Suppressor macrophage treated with lipopolysaccharide for 4 hours (primary cell): ENCODE measurements around the gene RAB3IP.
A peak's percentile ranks its signal among the peaks of the same experiment; 100 is the strongest.

ENCODE experiments used
- DNase-seq: peaks from one replicate; pipeline ENCODE4 v3.0.0-alpha.2; 2020

Gene RAB3IP, protein sequence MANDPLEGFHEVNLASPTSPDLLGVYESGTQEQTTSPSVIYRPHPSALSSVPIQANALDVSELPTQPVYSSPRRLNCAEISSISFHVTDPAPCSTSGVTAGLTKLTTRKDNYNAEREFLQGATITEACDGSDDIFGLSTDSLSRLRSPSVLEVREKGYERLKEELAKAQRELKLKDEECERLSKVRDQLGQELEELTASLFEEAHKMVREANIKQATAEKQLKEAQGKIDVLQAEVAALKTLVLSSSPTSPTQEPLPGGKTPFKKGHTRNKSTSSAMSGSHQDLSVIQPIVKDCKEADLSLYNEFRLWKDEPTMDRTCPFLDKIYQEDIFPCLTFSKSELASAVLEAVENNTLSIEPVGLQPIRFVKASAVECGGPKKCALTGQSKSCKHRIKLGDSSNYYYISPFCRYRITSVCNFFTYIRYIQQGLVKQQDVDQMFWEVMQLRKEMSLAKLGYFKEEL

DNA sequence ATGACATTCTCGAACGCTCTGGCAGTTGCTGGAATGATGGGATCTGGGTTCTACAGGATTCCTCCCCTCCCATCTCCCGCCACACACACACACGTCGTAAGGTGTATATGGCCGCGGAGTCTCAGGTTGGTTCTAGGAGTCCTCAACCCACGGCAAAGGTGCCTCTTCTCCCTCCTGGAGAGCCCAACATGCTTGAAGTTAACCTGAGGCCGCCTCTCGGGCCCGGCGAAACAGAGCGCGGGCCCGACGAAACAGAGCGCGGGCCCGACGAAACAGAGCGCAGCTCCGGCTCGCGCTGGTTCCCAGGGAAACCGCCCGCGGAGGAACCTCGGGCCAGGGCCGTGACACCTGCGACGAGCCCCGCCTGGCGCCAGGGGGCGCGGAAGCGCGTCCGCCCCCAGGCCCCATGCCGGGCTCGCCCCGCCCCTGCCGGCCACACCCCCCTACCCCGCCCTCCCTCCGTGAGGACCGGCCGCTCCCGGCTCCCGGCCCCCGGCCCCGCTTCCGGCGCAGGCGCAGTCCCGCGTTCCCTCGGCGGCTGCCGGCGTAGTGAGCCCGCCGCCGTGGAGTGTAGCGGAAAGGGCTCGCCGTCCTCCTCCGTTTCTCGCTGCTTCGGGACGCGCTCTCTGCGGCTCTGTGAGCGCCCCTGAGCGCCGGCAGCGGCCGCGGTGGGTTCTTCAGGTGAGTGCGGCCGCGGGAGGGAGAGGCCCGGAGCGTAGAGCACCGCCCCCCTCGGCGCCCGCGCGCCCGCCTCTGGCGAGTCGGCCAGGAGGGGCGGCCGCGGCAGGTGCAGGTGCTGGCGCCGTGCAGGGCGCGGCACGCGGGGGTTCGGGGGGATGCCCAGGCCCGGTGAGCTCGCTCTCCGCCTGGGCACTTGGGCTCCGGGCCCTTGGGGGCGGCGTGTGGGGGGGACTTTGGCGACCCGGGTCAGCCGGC, at the start of gene RAB3IP:
Gene RAB3IP (plus strand): TSS at position 510 of the 936 bp plus-strand sequence. CDS start 16,549 bp downstream, outside the sequence.
- peak; percentile 94 for DNase-seq

DNA sequence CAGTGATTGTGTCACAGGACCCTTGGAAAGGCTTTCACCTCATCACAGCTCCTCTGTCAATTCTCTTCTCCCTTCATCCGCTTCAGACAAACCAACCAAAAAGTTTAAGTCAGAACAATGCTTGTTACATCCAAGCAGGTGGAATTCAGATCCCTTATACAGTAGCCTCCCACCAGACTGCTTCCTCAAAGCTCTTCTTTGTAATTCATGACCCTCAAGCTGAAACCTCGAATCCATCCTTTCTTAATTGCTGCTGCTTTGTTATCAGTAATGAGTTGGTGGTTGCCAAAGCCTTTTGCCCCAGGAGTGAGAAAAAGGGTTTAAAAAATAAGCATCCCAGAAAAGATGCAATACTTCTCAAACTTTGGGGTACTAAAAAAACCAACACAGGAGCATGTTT, 49.0 kb upstream of the RAB3IP start:
- no peak for DNase-seq

DNA sequence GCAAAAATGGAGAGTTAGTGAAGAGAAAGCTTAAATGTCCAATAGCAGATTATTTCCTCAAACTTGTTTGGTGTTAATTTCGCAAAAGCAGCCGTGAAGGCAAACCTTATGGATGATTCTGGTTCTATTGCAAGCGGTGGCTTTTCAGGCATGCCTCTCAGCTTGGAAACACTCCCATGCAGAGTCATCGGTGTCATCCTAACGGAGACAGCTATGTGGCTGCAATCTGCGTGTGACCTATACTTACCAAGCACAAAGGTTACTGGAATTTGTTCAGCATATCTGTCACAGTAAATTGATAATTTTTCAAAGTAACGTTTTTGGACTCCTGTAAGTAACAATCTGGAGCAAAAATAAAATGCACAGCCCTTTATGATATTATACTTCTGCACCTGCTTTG, 44.5 kb upstream of the RAB3IP start:
- no peak for DNase-seq

DNA sequence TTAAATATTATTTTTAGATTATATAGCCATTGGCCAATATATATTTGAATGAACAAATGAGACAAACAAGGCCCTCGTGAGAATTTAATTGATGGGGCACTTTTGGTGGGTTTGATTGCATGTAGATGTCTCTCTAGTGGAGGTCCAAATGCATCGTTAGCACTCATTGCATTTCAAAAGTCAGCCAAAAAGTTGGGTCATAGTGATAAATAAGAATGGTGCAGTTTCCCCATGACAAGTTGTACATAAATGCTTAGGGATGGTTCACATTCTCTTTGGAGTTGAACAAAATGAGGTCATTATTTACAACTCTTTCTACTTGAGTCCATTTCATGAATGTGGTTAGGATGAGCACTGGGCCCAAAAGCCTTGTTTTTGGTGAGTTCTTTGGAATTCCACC, 40.6 kb upstream of the RAB3IP start:
- DNase-seq = no peak

DNA sequence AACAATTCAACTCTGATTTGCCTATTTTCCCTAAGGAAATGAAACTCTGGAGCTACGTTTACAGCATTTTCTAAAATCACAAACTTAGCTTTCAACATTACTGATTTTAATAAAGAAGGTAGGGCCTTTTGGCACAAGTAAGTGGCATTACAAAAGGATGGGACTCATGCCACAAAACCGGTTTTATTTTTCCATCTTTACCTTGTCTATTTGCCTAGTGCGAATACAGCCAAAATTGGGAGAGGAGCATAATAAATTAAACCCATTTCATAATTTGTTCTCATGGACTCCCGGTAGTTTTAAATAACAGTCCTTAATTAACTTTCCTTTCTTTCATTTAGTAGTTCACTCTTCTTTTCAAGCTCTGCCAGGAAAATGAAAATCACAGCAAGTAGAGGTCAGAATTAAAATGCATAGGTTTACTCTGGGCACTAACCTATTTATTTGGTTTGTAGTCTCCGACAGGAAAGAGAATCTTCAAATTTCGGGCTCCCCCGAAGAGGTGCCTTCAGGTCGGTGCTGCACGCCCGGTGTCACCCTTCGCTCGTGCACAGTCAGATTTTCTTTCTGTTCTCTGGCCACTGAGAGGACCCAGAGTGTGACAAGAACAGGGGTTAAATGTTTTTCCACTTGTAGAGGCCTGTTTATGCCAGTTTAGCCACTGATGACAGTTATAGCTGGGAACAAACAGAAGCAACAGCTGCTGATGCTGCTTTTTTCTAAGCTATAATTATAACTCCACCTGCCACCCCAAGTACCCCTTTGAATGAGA, 39.7 kb upstream of the RAB3IP start, which contains the start of gene BEST3:
Gene BEST3 (minus strand): TSS at position 535 of the 772 bp plus-strand sequence. CDS start 1,505 bp downstream, outside the sequence.
- no peak for DNase-seq

DNA sequence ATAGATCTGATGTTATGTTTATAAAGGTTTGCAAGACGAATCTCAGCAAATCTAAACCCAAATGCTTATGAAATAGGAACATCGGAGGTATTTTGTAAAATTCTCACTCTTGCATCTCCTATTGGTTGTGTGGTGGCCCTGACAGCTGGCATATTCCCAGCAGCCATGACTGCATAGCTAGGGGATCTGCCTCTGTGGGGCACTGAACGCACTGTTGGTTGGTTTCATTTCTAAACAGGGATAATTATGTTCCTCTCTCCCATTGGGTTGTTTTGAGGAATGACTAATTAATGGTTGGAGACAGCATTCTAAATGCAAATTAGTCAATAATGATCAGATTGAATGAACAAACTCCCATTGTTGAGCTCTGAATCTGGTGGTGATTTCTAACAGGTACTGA, 36.8 kb upstream of the RAB3IP start:
- no peak for DNase-seq

DNA sequence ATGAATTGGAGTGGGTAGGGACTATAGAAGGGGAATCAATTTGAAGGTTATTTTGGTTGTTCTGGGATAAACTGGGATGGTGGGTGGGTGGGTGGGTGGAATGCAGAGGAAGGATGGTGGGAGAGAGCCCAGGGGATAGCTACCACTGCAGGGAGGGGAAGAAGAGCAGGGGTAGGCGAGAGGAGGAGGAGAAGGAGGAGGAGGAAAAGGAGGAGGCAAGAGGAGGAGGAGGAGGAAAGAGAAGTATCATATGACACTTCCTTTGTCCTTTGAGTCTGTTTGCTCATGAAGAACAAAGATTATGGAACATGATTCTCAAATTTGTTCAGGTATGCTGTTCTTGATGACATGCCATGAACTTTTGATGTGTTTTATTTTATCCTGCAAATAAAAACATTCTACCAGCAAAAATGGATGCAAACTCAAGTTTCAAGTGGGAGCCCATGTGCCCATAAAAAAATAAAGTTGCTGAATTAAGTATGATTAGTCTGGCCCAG, 35.5 kb upstream of the RAB3IP start:
- DNase-seq = no peak

DNA sequence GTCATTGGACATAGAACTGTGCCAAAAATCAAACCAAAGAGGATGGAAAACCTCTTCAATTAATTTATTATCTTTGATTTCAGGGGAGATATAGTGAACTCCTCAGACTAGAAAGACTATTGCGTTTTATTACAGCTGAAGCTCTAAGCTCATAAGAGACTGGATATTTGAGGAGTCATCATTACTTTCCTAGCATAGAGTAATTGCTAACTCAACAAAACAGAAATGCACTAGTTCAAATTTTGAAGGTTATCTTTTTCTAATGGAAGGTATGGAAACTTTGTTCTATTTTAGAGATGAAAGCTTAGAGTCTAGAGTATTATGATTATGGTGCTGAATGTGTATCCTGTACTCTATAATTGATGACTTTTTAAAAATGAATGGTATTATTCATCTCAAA, 34.3 kb upstream of the RAB3IP start:
- DNase-seq = no peak

DNA sequence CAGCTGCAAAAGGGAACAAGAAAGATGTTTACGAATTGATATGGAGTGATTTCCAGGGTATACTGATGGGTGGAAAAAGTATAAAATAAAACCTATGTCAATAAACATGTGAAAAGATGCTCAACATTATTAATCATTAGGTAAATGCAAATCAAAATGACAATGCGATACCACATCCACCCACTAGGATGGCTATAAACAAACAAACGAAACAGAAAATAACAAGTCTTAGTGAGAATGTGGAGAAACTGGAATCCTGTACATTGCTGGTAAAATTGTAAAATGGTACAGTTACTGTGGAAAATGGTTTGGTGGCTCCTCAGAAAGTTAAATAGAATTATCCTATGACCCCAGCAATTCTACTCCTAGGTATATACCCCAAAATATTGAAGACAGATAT, 30.0 kb upstream of the RAB3IP start:
- DNase-seq = no peak

DNA sequence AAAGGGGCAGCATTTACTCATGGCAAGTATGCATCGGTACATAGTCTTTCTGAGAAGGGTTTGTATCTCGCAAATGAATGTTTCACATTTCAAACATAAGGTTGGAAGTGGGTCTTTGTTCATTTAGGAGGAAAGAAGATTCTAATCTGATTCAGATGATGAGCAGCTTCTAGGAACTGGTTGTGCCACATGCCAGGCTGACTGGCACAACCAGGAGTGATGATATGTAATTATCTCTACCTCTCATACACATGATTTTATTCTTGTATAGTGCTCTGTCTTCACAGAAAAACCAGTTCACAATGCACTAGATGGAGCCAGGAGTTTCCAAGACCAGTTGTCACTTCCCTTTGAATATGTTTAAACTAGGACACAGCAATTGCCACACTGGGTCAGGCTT, 25.8 kb upstream of the RAB3IP start:
- DNase-seq = no peak

DNA sequence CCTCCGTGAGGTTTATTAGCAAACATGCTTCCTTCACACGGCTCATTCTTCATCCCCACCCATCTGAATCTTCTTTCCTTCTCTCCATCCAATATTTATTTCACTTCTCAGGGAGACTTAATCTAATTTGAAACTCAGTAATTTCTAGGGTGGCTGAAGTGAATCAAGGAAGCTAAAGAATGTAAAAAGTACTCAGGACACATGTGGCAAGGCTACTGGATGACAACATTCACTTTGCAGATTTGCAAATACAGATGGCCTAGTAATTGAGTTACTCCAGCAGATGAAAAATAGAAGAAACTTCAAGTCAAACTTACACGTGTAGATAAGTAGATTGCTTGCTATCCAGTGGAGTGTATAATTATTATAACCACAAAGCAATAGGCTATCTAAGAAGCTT, 24.1 kb upstream of the RAB3IP start:
- no peak for DNase-seq

DNA sequence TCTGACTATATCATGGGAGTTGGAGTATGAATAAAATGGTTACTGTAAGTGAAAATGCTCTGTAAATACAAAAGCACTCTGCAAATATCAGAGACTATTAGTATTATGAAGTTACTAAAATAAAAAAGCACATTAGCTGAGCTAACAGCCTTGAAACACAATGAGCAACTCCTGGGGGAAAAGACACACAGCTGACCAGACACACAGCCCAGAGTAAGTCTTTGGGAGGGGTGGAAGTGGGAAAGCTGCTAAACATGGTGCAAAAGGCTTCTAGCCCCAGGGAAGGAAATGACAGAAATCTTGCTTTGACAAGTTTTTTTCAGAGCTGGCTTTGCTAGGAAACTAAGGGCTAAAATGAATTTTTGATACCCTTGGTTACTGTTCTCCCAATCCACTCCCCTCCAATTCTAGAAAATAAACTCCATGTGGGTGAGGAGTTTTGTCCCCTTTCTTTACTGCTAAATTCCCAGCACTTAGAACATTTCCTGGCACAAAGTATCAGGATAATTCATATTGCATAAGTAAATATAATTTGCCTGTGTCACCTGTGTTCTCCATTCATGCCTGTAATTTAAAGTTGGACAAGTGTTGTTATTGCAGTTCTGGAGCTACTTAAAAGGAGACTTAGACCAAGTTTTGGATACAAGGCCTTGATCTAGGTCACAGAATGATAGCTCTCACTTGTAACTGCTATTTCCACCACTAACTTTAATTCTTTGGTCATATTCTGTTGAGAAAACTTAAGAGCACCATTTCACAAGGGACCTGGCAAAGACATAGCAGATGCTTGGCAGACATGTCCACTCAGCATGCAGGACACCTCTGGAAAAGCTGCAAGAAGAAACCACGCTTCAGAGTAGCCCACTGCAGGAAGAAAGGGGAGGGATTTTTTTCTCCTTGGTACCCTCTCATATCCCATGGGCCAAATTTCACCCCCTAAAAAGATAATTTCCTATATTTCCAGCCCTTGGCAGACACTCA, 19.0 kb upstream of the RAB3IP start:
- DNase-seq = no peak

DNA sequence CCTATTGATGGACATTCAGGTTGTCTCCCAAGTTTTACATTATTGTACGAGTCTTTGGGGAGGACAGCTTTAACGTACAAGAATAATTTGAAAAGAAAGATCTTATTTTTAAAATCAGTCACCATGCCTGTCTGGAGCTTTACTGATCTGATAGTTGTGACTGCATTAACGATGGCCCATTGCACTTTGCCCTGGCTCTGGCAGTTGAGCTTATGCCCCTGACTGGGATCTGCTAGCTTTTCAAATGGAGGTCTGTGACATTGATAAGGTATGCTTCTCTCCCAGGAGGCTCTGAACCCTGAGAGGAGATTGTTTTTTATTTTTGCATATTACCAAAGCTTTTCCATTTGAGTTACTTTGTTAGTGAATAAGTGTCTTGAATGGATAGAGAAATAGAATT, 17.9 kb upstream of the RAB3IP start:
- no peak for DNase-seq

DNA sequence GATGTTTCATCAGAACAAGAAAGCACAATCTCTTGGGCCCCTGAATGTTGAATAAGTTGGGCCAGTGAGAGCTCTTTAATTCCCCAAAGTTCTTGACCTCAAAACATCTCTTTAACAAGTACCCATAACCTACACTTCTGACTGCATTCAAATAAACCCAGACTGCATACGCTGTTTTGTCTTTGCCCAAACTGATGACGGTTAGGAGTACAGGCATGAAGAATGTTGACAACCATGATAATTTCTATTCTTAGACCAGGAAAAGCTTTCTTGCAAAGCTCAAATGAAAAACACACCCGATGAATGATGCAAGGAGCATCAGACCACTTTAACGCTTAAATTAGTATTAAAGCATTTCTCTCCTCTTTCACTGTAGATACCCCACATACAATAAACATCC, 11.7 kb upstream of the RAB3IP start:
- DNase-seq = no peak

DNA sequence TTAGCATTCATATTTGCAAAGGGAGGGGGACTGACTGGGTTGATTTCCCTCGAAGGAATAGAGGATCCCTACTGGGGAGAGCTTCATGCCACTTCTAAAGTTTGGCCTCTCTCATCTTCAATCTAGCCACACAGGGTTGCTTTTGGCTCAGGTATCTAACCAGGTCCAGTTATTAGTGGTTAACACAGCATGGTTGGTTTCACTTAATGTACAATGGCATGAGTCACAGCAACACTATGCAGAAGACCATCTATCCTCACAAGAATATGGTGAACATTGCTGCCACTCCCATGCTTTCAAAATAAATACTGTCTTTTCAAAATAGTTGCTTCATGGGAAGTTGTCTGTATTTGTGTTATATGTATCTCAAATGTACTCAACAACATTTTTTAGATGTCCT, 6.6 kb upstream of the RAB3IP start:
- DNase-seq = no peak

DNA sequence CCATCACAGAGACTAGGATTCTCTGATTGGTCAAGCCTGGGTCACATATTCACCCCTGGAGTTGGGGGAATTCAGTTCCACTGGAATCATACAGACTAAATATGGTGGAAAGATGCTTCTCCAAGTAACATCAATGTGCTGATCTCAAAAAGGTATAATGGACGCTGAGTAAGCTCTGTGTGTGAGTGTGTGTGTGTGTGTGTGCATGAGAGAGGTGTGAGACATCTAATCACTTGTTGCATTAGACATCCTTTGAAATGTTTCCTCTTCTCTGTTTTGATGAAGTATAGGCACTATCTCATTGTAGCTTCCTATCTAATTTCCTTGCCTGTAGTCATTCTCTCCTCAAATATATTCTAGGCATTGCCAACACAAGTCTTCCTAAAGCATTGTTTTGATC, 5.0 kb upstream of the RAB3IP start:
- no peak for DNase-seq

DNA sequence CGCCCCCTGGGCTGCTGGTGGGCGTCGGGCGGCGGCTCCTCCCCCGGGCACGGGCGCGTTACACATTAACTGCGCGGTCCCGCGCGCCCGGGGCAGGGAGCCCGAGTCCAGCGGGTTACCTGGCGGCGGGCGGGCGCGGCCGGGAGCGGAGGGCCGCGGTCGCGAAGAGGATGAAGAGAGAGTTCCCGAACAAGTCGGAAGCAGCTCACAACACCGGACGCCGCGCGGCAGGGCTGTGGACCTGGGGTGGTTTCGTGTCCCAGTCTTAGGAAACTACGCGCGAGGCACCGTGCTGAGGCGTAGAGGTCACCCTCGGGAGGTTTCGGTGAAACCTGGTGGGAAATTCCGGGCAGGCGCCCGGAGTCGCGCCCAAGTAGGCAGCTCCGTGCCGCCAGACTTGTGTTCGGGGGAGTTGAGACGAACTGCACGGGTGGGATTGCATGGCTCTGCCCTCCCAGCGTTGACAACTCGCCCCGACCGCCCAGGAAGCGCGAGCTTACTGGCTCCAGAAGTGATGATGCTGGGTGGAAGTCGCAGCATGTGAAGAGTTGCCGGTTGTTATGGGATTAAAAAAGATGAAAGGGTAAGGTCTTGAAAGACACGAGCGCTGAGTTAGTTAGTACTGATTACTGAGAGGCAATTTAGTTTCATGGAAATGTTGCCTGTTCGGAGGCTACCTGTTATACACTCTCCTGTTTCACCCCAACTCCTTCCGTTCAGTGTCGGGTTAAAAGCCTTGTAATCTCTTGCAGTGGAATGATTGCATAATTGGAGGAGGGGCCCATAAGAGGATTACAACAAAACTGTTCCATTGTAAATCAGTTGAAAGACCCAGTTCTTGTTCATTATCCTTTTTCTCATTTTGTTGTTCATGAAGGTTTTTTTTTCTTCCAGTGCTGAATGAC, 879 bp downstream of the RAB3IP start:
- DNase-seq = peak; percentile 46

DNA sequence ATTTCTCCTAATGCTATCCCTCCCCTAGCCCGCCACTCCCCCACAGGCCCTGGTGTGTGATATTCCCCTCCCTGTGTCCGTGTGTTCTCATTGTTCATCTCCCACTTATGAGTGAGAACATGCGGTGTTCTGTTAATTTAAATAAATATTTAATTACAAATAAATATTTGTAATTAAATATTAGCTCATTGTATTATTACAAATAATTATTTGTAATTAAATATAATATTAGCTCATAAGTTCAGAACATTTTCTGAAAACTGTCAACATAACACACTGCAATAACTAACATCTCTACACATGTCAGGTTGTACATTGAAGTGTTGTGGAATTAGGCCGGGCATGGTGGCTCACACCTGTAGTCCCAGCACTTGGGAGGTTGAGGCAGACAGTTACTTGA, 5.4 kb downstream of the RAB3IP start:
- no peak for DNase-seq

DNA sequence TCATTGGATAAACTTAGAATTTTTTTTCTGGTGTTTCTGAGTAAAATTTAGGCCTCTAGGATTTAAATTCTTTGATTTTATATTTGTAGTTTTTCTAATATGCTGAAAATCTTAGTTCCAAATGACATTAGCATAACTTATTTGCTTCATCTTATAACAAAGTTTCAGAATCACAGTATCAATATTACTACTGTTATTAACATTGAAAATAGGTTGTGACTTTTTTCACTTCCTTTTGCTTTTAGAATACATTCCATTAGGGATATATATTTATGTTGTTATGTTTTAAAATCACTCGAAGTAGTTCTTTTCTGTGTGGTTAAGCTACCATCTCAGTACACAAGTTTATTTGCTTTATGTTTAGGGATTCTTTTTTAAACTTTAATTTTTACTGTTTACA, 12.8 kb downstream of the RAB3IP start:
- DNase-seq = no peak

DNA sequence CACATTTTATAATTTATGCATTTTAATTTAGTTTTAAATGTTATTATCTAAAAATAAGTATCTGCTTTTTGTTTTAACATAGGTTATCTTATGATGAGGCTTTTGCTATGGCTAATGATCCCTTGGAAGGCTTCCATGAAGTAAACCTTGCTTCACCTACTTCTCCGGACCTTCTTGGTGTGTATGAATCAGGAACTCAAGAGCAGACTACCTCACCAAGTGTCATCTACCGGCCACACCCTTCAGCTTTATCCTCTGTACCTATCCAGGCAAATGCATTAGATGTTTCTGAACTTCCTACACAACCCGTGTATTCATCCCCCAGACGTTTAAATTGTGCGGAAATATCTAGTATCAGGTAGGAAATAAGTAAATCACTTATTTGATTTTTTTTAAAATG, 16.6 kb downstream of the RAB3IP start:
- DNase-seq = no peak
